IMR-90 (cell line): ENCODE data around the gene TTC24.

Source experiments
- BHLHE40 ChIP-seq: fragments of 150-350 bp; IDR thresholded peaks from 2 replicates; pipeline ENCODE4 v1.6.1; 2016; ENCODE audit warnings: mild to moderate bottlenecking, low read depth, low read length
- CEBPB ChIP-seq: IDR thresholded peaks from 2 replicates; pipeline ENCODE4 v1.6.1; 2012; ENCODE audit warnings: low read depth, low read length, improper control_type of control experiment
- FOS ChIP-seq: fragments of 150-350 bp; IDR thresholded peaks from 2 replicates; pipeline ENCODE4 v1.6.1; 2016; ENCODE audit warnings: low read depth, low read length
- POLR2A ChIP-seq: IDR thresholded peaks from 2 replicates; pipeline ENCODE4 v1.6.1; 2012; ENCODE audit warnings: mild to moderate bottlenecking, low read depth, low read length
- RFX5 ChIP-seq: IDR thresholded peaks from 2 replicates; pipeline ENCODE4 v1.8.0; 2012; ENCODE audit warnings: low read depth, mild to moderate bottlenecking, low read length, moderate library complexity
- TF ChIP-seq, protein P1 (sequence below): conservative IDR thresholded peaks from 2 replicates; pipeline ENCODE4 v1.5.1; 2012; ENCODE audit warnings: mild to moderate bottlenecking, low read depth, low read length, improper control_type of control experiment

DNA sequence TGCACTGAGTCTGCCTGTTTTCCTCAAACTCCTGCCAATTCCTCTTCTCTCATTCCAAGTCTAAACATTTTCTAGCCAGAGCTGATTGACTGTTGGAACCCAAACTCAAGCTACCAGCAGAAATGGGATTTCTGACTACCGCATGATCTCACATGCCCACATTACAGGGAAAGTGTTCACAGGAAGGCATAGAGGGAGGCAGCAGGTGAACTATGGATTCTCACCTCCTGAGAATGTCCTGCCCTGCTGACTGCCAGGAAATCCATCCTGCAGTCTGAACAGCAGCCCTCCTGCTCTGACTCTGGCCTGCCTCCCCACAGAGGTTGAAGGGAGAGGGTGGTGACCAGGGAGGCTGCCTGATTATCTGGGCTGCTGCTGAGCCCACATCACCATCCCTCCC is 29.7 kb upstream of the TTC24 start:
- TF ChIP-seq, protein P1, sequence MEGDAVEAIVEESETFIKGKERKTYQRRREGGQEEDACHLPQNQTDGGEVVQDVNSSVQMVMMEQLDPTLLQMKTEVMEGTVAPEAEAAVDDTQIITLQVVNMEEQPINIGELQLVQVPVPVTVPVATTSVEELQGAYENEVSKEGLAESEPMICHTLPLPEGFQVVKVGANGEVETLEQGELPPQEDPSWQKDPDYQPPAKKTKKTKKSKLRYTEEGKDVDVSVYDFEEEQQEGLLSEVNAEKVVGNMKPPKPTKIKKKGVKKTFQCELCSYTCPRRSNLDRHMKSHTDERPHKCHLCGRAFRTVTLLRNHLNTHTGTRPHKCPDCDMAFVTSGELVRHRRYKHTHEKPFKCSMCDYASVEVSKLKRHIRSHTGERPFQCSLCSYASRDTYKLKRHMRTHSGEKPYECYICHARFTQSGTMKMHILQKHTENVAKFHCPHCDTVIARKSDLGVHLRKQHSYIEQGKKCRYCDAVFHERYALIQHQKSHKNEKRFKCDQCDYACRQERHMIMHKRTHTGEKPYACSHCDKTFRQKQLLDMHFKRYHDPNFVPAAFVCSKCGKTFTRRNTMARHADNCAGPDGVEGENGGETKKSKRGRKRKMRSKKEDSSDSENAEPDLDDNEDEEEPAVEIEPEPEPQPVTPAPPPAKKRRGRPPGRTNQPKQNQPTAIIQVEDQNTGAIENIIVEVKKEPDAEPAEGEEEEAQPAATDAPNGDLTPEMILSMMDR, result no peak
- TF ChIP-seq BHLHE40 (no peak), CEBPB (no peak), POLR2A (no peak), RFX5 (no peak), FOS (no peak)
